AG10803 (cell line): ENCODE data around the gene LRRC61.
A peak's percentile ranks its signal among the peaks of the same experiment; 100 is the strongest.

Source experiments
- DNase-seq: peaks from one replicate; pipeline ENCODE4 v3.0.0; 2010; ENCODE audit warnings: low read depth
- H3K4me3 ChIP-seq: 2 replicates; pipeline ENCODE4 v1.5.1; 2011; ENCODE audit warnings: mild to moderate bottlenecking, low read length, control low read depth
- TF ChIP-seq, protein P1 (sequence below): conservative IDR thresholded peaks from 2 replicates; pipeline ENCODE4 v1.5.1; 2011; ENCODE audit warnings: mild to moderate bottlenecking, low read length, control low read depth, inconsistent platforms

Gene LRRC61

GRCh38 chr7:150351587-150352194 is 28.5 kb downstream of the LRRC61 start:
- TF ChIP-seq, protein P1, sequence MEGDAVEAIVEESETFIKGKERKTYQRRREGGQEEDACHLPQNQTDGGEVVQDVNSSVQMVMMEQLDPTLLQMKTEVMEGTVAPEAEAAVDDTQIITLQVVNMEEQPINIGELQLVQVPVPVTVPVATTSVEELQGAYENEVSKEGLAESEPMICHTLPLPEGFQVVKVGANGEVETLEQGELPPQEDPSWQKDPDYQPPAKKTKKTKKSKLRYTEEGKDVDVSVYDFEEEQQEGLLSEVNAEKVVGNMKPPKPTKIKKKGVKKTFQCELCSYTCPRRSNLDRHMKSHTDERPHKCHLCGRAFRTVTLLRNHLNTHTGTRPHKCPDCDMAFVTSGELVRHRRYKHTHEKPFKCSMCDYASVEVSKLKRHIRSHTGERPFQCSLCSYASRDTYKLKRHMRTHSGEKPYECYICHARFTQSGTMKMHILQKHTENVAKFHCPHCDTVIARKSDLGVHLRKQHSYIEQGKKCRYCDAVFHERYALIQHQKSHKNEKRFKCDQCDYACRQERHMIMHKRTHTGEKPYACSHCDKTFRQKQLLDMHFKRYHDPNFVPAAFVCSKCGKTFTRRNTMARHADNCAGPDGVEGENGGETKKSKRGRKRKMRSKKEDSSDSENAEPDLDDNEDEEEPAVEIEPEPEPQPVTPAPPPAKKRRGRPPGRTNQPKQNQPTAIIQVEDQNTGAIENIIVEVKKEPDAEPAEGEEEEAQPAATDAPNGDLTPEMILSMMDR = no peak
- no peak overlapping the region for H3K4me3 ChIP-seq
- DNase-seq = peak; percentile 62

DNA sequence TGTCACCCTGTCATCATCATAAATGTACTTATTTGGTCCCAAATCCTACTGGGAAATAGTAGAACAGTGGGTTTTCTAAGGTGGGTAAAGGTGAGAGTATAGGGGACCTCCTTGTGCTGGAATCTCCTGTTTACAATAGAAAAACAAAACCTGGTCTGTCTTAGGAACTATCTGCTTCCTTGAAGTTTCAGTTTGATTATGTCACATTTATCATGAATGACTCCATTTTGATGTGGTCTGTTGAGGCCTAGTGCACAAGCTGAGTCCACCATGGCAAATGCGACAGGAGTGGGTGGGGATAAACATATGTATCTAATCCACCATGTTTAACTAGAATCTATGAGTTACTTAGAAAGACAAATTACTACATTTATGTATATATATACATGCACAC is 32.5 kb downstream of the LRRC61 start:
- DNase-seq = no peak
- TF ChIP-seq, protein P1 = no peak
- no peak overlapping the region for H3K4me3 ChIP-seq

- TF ChIP-seq, protein P1 = peak; percentile 76
- DNase-seq = peak; percentile 25
- H3K4me3 ChIP-seq = no peak overlapping the region
These were observed 33.2 kb downstream of the LRRC61 start for GRCh38 chr7:150356265-150356897.

DNA sequence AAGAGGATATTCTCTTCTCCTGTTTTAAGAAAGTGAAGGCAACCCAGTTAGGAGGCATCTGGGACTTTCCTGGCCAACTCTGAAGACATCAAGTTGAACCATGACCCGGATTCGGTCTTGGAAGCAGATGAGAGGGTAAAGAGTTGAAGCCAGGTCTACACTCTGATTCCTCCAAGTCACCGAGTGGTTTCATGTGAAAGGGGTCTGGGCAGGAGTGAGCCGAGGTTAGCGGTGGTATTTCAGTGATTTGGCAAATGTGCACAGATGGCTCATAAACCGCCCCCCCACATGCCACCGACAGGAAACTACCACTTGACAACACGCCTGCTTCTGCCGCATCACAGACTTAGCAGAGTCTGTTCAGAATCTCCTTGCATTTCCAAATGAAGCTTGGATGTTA is 34.1 kb downstream of the LRRC61 start:
- TF ChIP-seq, protein P1 = no peak
- no peak for DNase-seq
- H3K4me3 ChIP-seq = no peak overlapping the region

DNA sequence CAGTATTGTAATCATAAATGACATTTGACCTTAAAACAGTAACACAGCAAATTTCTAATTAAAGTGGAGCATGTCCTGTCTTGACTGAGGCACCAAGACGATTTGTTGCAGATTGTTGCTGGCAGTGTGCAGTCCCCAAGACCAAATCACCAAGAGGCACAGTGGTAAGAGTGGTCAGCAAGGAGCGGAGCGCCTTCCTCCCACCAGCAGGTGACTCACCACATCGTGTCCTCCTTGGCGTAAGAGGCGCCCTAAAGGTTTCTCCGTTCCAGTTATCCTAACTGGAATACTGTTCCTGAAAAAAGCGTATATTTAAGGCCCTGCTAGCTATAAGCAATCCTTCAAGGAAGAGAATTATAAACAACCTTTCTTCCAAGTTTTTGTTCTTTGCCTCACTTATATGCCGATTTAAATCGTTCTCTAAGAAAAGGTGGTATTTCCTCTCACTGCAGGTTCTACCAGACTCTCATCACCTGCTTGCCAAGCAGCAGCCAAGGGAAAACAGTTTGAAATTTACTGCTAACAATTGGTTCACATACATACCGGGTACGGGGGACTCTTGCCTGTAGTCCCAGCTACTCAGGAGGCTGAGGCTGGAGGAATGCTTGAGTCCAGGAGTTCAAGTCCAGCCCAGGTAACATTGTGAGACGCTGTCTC is 34.7 kb downstream of the LRRC61 start:
- TF ChIP-seq, protein P1 = no peak
- H3K4me3 ChIP-seq = no peak overlapping the region
- no peak for DNase-seq

DNA sequence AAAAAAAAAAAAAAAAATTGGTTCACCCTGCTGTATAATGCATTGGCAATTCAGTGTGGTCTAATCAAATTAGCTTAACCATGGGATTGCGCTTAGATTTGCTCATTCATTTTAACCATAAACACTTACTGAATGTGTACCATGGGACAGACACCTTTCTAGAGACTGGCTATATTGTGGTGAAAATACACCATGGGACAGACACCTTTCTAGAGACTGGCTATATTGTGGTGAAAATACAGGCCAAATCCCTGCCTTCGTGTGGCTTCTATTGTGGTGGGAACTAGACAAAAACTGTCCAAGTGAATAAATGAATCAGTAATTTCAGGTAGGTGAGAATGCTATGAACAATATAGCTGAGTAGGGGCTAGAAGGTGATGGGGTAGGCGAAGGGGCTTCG is 35.3 kb downstream of the LRRC61 start:
- TF ChIP-seq, protein P1 = no peak
- DNase-seq = no peak

DNA sequence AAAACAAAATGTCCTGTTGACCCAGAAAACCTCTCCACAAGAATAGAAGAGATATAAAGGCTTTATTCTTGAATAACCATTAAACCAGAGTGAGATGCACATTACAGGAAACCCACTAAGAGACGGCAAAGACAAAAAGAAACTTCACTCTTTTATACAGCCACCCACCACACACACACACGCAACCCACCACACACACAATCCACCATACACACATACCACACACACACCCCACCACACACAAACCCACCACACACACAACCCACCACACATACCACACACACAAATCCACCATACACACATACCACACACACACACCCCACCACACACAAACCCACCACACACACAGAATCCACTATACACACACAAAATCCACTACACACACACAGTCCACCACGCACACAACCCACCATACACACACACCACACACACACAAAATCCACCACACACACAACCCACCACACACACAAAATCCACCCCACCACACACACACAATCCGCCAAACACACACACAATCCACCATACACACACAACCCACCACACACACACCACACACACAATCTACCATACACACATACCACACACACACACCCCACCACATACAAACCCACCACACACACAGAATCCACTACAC is 36.0 kb downstream of the LRRC61 start:
- TF ChIP-seq, protein P1 = no peak
- H3K4me3 ChIP-seq = no peak overlapping the region
- DNase-seq = no peak

More for the DNA sequence above, 35.3 kb downstream of the LRRC61 start:
- H3K4me3 ChIP-seq = no peak overlapping the region
